GM06990 (cell line): Measurements from ENCODE around the gene HDAC4.

Experiments used
- DNase-seq: peaks from one replicate; pipeline ENCODE4 v3.0.0-alpha.2; 2011; ENCODE audit not compliant: insufficient read length; ENCODE audit errors: extremely low read depth
- H3K27me3 ChIP-seq: replicated peaks from 2 replicates; pipeline ENCODE4 v1.6.0; 2011; ENCODE audit warnings: low read length; ENCODE audit not compliant: control insufficient read depth, insufficient read depth
- H3K36me3 ChIP-seq: 2 replicates; pipeline ENCODE4 v1.5.1; 2011; ENCODE audit warnings: low read length; ENCODE audit not compliant: control insufficient read depth, insufficient read depth
- H3K4me3 ChIP-seq: replicated peaks from 2 replicates; pipeline ENCODE4 v1.5.1; 2011; ENCODE audit warnings: low read depth, mild to moderate bottlenecking, control low read depth, low read length
- CTCF ChIP-seq: IDR thresholded peaks from 2 replicates; pipeline ENCODE4 v1.5.1; 2011; ENCODE audit warnings: low read length, control low read depth, mild to moderate bottlenecking, inconsistent platforms; ENCODE audit not compliant: insufficient read depth, poor library complexity, severe bottlenecking

Gene HDAC4

GRCh38 chr2:239181903-239182581 lies 218.8 kb downstream of the HDAC4 start:
- no peak for DNase-seq
- Histone ChIP-seq H3K27me3 (no peaks in the 10 kb centered on the region), H3K36me3 (no peaks in the 10 kb centered on the region), H3K4me3 (no peak overlapping the region)
- no peak for TF ChIP-seq CTCF

GRCh38 chr2:239181074-239181902 lies 219.5 kb downstream of the HDAC4 start:
- H3K27me3 ChIP-seq, result no peaks in the 10 kb centered on the region
- no peak for DNase-seq
- no peak overlapping the region for H3K4me3 ChIP-seq
- TF ChIP-seq CTCF, result no peak
- no peaks in the 10 kb centered on the region for H3K36me3 ChIP-seq

GRCh38 chr2:239180526-239181073 lies 220.2 kb downstream of the HDAC4 start:
- no peak for DNase-seq
- Histone ChIP-seq H3K27me3 (no peaks in the 10 kb centered on the region), H3K36me3 (no peaks in the 10 kb centered on the region), H3K4me3 (no peak overlapping the region)
- no peak for TF ChIP-seq CTCF

GRCh38 chr2:239179851-239180371 lies 220.9 kb downstream of the HDAC4 start:
- H3K36me3 ChIP-seq, result no peaks in the 10 kb centered on the region
- no peak for TF ChIP-seq CTCF
- H3K4me3 ChIP-seq, result no peak overlapping the region
- no peak for DNase-seq
- H3K27me3 ChIP-seq, result no peaks in the 10 kb centered on the region

GRCh38 chr2:239178954-239179353 lies 221.9 kb downstream of the HDAC4 start:
- Histone ChIP-seq H3K4me3 (no peak overlapping the region), H3K36me3 (no peaks in the 10 kb centered on the region), H3K27me3 (no peaks in the 10 kb centered on the region)
- DNase-seq, result no peak
- no peak for TF ChIP-seq CTCF
